WTC11 (cell line): Measurements from ENCODE around the gene E2F4. TPM values are rescaled to one million over a fixed set of nuclear protein-coding genes. Genes with fewer than 3 reads are reported as not detected.

Experiments used
- ATAC-seq: fragments of 200-7000 bp; cut with Tn5 transposase; 2 replicates; pipeline ENCODE4 v1.10.0; 2021; ENCODE audit warnings: mild to moderate bottlenecking, moderate library complexity
- CTCF ChIA-PET: fragments of 300-600 bp; sonication (Branson Sonifier 250); formaldehyde crosslinking; loops from one replicate; lab custom pipeline; 2021; ENCODE audit warnings: antibody characterized with exemption; lab: Charles Lee
- POLR2A ChIA-PET: fragments of 350-600 bp; sonication (Branson Sonifier 250); formaldehyde crosslinking; loops from one replicate; lab custom pipeline; 2021; ENCODE audit warnings: antibody characterized with exemption; lab: Charles Lee
- DNase-seq: peaks from one replicate; pipeline ENCODE4 v3.0.0; 2021; ENCODE audit warnings: low spot score
- H3K27ac Mint-ChIP-seq: 2 replicates; pipeline ENCODE4 v1.8.0; 2021; ENCODE audit warnings: mixed read lengths
- H3K27me3 Mint-ChIP-seq: 2 replicates; pipeline ENCODE4 v1.8.0; 2021; ENCODE audit warnings: low read depth, mild to moderate bottlenecking, moderate library complexity, mixed read lengths
- H3K36me3 Mint-ChIP-seq: 2 replicates; pipeline ENCODE4 v1.8.0; 2021; ENCODE audit warnings: mixed read lengths
- H3K4me1 Mint-ChIP-seq: 2 replicates; pipeline ENCODE4 v1.8.0; 2022; ENCODE audit warnings: mixed read lengths
- H3K4me3 Mint-ChIP-seq: 2 replicates; pipeline ENCODE4 v1.8.0; 2021; ENCODE audit warnings: mild to moderate bottlenecking, moderate library complexity, mixed read lengths
- H3K9me3 Mint-ChIP-seq: 2 replicates; pipeline ENCODE4 v1.8.0; 2021; ENCODE audit warnings: mixed read lengths
- KAT7 ChIP-seq: sonication (generic); formaldehyde crosslinking; IDR thresholded peaks from 2 replicates; pipeline ENCODE4 v1.8.1; 2023; ENCODE audit warnings: missing genetic modification reagents, mild to moderate bottlenecking, borderline replicate concordance
- NR3C1 ChIP-seq: sonication (generic); formaldehyde crosslinking; conservative IDR thresholded peaks from 2 replicates; pipeline ENCODE4 v1.8.1; 2023; ENCODE audit warnings: low read depth, mild to moderate bottlenecking, missing genetic modification reagents
- SMAD4 ChIP-seq: sonication (generic); formaldehyde crosslinking; IDR thresholded peaks from 2 replicates; pipeline ENCODE4 v1.8.0; 2022; ENCODE audit warnings: mild to moderate bottlenecking, missing genetic modification reagents
- ZNF423 ChIP-seq: fragments of 250-450 bp; sonication (Bioruptor Pico); IDR thresholded peaks from 2 replicates; pipeline ENCODE4 v2.1.2; 2022; ENCODE audit warnings: mild to moderate bottlenecking, moderate library complexity
- total RNA-seq: library from RNA; stranded (reverse); gene quantifications from 3 replicates; pipeline ENCODE4 v1.2.3, GENCODE V29; 2021
- TF ChIP-seq, protein P1 (sequence below): sonication (generic); formaldehyde crosslinking; IDR thresholded peaks from 2 replicates; pipeline ENCODE4 v1.8.0; 2023; ENCODE audit warnings: mild to moderate bottlenecking, missing genetic modification reagents
- TF ChIP-seq, protein P2 (sequence below): sonication (generic); formaldehyde crosslinking; IDR thresholded peaks from 2 replicates; pipeline ENCODE4 v1.8.1; 2023; ENCODE audit warnings: mild to moderate bottlenecking, moderate library complexity, missing genetic modification reagents

Gene E2F4
- total RNA-seq, 1 experiment from 2014 or later = 85.0 TPM

DNA sequence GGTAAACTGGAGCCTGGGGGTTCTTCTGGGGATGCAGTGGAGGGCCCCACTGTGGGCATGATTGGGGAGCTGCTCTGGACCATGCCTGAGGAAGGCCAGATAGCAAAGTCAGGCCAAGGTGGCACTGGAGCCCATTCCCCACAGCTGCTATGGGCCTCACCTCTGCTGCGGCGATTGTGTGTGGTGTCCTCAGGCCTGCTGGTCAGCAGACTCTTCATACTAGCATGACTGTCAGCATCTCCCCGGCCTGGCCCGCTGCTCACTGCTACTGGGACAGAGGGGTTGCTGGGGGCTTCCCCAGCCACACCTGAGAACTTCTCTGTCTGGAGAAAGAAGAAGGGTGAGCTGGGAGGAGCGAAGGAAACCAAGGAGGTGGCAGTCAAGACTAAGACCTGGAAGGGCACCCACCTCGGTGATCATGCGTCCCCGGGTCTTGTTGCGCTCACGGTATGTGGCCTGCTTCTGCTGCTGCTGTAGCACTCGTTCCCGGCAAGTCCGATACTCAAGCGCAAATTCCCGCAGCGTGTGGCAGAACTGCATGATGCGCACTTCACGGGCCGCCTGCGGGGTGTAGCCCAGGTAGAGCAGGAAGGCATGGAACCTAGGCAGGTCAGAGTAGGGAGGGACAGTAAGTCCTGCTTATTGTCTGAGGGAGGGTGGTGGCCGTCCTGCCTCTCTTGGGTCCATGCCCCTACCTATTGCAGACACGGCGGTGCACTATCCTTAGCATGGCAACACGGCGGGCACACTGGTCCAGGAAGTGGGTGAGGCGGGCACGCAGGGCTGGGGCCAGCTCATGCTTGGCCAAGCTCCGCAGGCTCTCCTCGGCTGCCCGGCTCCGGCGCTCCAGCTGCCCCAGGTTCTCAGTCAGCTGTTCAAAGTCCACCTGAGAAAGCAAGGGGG is 38.2 kb downstream of the E2F4 start:
- peaks cover 15% of the 10 kb centered on the region for H3K4me1 Mint-ChIP-seq
- no peak overlapping the region for H3K27ac Mint-ChIP-seq
- POLR2A ChIA-PET = interaction anchor here (0.6 kb wide), 2 partner anchors 17 to 177 kb away, joined by 3 to 4 read pairs; partner anchors contain the start of gene FHOD1
- no peaks in the 10 kb centered on the region for H3K9me3 Mint-ChIP-seq
- CTCF ChIA-PET = interaction anchor here (3.7 kb wide), 1 partner anchor 16 kb away, joined by 15 read pairs; the partner anchor contains the start of gene FHOD1
- peaks cover 36% of the 10 kb centered on the region for H3K36me3 Mint-ChIP-seq
- H3K27me3 Mint-ChIP-seq = peaks cover 7% of the 10 kb centered on the region
- ATAC-seq (no peak), DNase-seq (no peak)
- no peak overlapping the region for H3K4me3 Mint-ChIP-seq
- TF ChIP-seq SMAD4 (CRISPR knock-in tag) (no peak), KAT7 (CRISPR knock-in tag) (no peak)

DNA sequence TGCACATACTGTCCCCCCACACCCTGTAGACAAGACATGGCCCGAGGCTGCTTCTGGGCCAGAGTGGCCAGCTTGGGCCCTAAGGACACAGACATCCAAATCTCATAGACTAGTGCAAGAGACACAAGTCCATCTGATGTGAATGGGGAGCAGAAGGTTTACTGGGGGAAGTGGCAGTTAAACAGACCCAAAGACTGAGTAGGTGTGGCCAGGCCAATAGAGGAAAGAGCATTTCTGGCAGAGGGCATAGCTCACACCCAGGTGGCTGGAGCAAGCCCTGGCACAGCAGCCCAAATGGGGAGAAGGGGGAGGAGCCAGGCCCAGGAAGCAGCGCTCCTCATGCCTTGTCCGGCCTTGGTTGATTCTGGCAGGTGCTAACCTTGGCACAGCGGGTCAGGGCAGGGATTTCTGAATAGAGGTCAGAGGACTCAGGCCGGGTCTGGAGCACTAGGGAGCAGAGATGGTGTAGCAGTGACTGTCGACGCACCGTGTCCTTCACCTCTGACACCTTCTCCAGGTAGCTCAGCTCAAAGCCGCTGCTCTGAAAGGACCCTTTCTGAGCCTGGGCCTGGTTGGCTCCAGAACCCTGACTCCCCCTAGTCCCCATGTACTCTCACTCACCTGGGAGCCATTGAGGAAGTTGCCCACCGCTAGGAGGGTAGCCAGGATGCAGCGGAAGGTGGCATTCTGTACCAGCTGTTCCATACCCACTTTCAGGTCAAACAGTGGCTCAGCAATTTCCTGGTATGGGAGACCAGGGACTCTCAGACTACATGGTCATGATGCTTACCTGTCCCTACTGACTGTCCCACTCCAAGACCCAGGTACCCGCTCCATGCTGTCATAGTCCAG is 39.1 kb downstream of the E2F4 start:
- Mint-ChIP-seq H3K36me3 (peaks cover 37% of the 10 kb centered on the region), H3K4me3 (no peak overlapping the region), H3K27ac (no peak overlapping the region), H3K27me3 (no peaks in the 10 kb centered on the region), H3K4me1 (peaks cover 11% of the 10 kb centered on the region), H3K9me3 (no peaks in the 10 kb centered on the region)
- ChIA-PET CTCF (interaction anchor here (3.7 kb wide), 1 partner anchor 15 kb away, joined by 15 read pairs; the partner anchor contains the start of gene FHOD1), POLR2A (no interaction called here)
- TF ChIP-seq ZNF423 = no peak
- TF ChIP-seq, protein P1, sequence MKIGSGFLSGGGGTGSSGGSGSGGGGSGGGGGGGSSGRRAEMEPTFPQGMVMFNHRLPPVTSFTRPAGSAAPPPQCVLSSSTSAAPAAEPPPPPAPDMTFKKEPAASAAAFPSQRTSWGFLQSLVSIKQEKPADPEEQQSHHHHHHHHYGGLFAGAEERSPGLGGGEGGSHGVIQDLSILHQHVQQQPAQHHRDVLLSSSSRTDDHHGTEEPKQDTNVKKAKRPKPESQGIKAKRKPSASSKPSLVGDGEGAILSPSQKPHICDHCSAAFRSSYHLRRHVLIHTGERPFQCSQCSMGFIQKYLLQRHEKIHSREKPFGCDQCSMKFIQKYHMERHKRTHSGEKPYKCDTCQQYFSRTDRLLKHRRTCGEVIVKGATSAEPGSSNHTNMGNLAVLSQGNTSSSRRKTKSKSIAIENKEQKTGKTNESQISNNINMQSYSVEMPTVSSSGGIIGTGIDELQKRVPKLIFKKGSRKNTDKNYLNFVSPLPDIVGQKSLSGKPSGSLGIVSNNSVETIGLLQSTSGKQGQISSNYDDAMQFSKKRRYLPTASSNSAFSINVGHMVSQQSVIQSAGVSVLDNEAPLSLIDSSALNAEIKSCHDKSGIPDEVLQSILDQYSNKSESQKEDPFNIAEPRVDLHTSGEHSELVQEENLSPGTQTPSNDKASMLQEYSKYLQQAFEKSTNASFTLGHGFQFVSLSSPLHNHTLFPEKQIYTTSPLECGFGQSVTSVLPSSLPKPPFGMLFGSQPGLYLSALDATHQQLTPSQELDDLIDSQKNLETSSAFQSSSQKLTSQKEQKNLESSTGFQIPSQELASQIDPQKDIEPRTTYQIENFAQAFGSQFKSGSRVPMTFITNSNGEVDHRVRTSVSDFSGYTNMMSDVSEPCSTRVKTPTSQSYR (CRISPR knock-in tag) = no peak
- DNase-seq (no peak), ATAC-seq (no peak)

DNA sequence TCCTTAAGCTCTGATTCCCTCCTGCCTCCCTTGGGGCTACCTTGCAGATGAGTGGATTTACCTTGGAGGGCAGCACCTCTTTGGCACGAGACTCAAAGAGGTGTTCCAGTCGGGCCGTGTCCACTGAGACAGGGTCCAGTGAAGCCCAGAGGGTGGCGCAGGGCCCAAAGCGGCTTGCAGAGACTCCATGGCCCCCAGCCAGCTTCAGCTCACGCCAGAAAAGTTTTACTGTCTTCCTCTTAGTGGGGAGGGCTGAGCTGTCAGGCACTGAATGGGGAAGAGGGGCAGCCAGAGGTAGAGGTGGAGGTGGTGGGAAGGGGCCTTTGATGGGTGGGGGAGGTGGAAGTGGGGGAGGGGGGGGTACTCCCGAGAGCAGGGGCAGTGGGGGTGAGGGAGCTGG is 41.6 kb downstream of the E2F4 start:
- H3K4me1 Mint-ChIP-seq = peaks cover 10% of the 10 kb centered on the region
- DNase-seq = no peak
- ChIA-PET CTCF (interaction anchor here (3.7 kb wide), 1 partner anchor 13 kb away, joined by 15 read pairs; the partner anchor contains the start of gene FHOD1), POLR2A (interaction anchor here (1.0 kb wide), 1 partner anchor 14 kb away, joined by 3 read pairs; no protein-coding TSS in a partner anchor)
- H3K27ac Mint-ChIP-seq = no peak overlapping the region
- no peaks in the 10 kb centered on the region for H3K27me3 Mint-ChIP-seq
- H3K36me3 Mint-ChIP-seq = peaks cover 45% of the 10 kb centered on the region
- ATAC-seq = no peak
- TF ChIP-seq NR3C1 (CRISPR knock-in tag) = no peak
- no peaks in the 10 kb centered on the region for H3K9me3 Mint-ChIP-seq
- H3K4me3 Mint-ChIP-seq = no peak overlapping the region

DNA sequence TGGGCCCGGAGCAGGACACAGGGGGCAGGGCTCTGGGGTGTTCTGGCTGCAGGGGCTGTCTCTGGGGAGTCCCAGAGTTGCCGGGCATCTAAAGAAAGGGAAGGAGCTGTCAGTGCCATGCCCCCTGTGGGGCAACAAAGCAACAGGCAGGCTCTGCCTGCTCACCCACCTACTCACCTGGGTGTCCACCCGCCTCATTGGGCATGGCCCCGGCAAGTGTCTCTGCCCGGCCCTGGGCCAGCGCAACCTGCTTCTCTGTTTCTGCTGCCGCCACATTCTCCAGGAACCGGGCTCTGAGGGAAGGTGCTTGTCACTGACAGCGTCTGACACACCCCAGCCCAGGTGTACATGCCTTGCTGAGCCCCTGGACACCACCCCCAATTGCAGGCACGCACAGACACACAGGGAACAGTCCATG is 42.2 kb downstream of the E2F4 start:
- ChIA-PET CTCF (interaction anchor here (3.7 kb wide), 1 partner anchor 12 kb away, joined by 15 read pairs; the partner anchor contains the start of gene FHOD1), POLR2A (interaction anchor here (1.0 kb wide), 1 partner anchor 13 kb away, joined by 3 read pairs; no protein-coding TSS in a partner anchor)
- Mint-ChIP-seq H3K4me1 (peaks cover 10% of the 10 kb centered on the region), H3K9me3 (no peaks in the 10 kb centered on the region), H3K27ac (no peak overlapping the region), H3K27me3 (no peaks in the 10 kb centered on the region), H3K36me3 (peaks cover 43% of the 10 kb centered on the region), H3K4me3 (no peak overlapping the region)
- TF ChIP-seq NR3C1 (CRISPR knock-in tag) = no peak
- TF ChIP-seq, protein P2, sequence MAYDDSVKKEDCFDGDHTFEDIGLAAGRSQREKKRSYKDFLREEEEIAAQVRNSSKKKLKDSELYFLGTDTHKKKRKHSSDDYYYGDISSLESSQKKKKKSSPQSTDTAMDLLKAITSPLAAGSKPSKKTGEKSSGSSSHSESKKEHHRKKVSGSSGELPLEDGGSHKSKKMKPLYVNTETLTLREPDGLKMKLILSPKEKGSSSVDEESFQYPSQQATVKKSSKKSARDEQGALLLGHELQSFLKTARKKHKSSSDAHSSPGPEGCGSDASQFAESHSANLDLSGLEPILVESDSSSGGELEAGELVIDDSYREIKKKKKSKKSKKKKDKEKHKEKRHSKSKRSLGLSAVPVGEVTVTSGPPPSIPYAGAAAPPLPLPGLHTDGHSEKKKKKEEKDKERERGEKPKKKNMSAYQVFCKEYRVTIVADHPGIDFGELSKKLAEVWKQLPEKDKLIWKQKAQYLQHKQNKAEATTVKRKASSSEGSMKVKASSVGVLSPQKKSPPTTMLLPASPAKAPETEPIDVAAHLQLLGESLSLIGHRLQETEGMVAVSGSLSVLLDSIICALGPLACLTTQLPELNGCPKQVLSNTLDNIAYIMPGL = no peak
- ATAC-seq (no peak), DNase-seq (no peak)
